ENCODE results near the gene PLCL2. TPM values are rescaled to one million over a fixed set of nuclear protein-coding genes. Genes with fewer than 3 reads are reported as not detected.

Gene PLCL2
- polyA plus RNA-seq, 3 donors from 2014 or later: 56.8 to 85.5 (median 78.9) TPM

GRCh38 chr3:17135696-17136095 lies 250.9 kb downstream of the PLCL2 start:
- H3K36me3 Mint-ChIP-seq: peaks cover 0 to 8% (median 8%) of the 10 kb centered on the region in 3 donors
- H3K27me3 Mint-ChIP-seq (ENCODE audit: low read depth in 3 of 3): peaks cover 0 to 14% (median 9%) of the 10 kb centered on the region in 3 donors
- no peak overlapping the region for H3K27ac Mint-ChIP-seq

GRCh38 chr3:17136136-17136721 lies 251.5 kb downstream of the PLCL2 start:
- peaks cover 0 to 8% (median 6%) of the 10 kb centered on the region in 3 donors for H3K36me3 Mint-ChIP-seq
- H3K27ac Mint-ChIP-seq: no peak overlapping the region
- peaks cover 0 to 2% (median 0%) of the 10 kb centered on the region in 6 donors for H3K9me3 Mint-ChIP-seq
- DNase-seq: no peak
- H3K4me3 Mint-ChIP-seq: no peak overlapping the region
- H3K27me3 Mint-ChIP-seq (ENCODE audit: low read depth in 3 of 3): peaks cover 0 to 19% (median 9%) of the 10 kb centered on the region in 3 donors
- peaks cover 10 to 16% of the 10 kb centered on the region in 2 donors for H3K4me1 Mint-ChIP-seq

More at GRCh38 chr3:17135696-17136095, 250.9 kb downstream of the PLCL2 start:
- no peak overlapping the region for H3K4me3 Mint-ChIP-seq
- DNase-seq: no peak
- H3K9me3 Mint-ChIP-seq: peaks cover 0 to 2% (median 0%) of the 10 kb centered on the region in 6 donors
- peaks cover 4 to 13% of the 10 kb centered on the region in 2 donors for H3K4me1 Mint-ChIP-seq

- DNase-seq: no peak
- Mint-ChIP-seq H3K4me1 (peaks cover 18 to 23% of the 10 kb centered on the region in 2 donors), H3K27me3 (ENCODE audit: low read depth in 3 of 3) (peaks cover 2 to 20% (median 9%) of the 10 kb centered on the region in 3 donors), H3K36me3 (peaks cover 0 to 8% (median 6%) of the 10 kb centered on the region in 3 donors), H3K9me3 (peaks cover 0 to 2% (median 0%) of the 10 kb centered on the region in 6 donors), H3K27ac (no peak overlapping the region), H3K4me3 (no peak overlapping the region)
These were observed 252.6 kb downstream of the PLCL2 start for GRCh38 chr3:17137321-17137826.

- peaks cover 18 to 23% of the 10 kb centered on the region in 2 donors for H3K4me1 Mint-ChIP-seq
- H3K4me3 Mint-ChIP-seq: no peak overlapping the region
- no peak for DNase-seq
- H3K36me3 Mint-ChIP-seq: peaks cover 0 to 11% (median 8%) of the 10 kb centered on the region in 3 donors
- peaks cover 4 to 20% (median 9%) of the 10 kb centered on the region in 3 donors for H3K27me3 Mint-ChIP-seq (ENCODE audit: low read depth in 3 of 3)
- peak overlapping the region in 1 of 6 donors; percentile 30 for H3K27ac Mint-ChIP-seq
- H3K9me3 Mint-ChIP-seq: peaks cover 0 to 2% (median 0%) of the 10 kb centered on the region in 6 donors
These were observed 253.7 kb downstream of the PLCL2 start for GRCh38 chr3:17138246-17139039.

Data from immature natural killer cell (primary cell).